Urinary bladder (tissue), 4 donors: ENCODE data around the gene KPNB1. TPM values are rescaled to one million over a fixed set of nuclear protein-coding genes. Genes with fewer than 3 reads are reported as not detected.

Source experiments
- DNase-seq: peaks from one replicate; pipeline ENCODE4 v3.0.0-alpha.2; 2015; ENCODE audit errors: extremely low spot score
- H3K27ac ChIP-seq: one replicate; pipeline ENCODE4 v1.5.1; 2013; ENCODE audit warnings: low read depth, mild to moderate bottlenecking, moderate library complexity
- H3K36me3 ChIP-seq: one replicate; pipeline ENCODE4 v1.6.1; 2013; ENCODE audit warnings: mild to moderate bottlenecking, moderate library complexity; ENCODE audit not compliant: insufficient read depth
- H3K4me1 ChIP-seq: one replicate; pipeline ENCODE4 v1.6.1; 2013; ENCODE audit warnings: mild to moderate bottlenecking, moderate library complexity; ENCODE audit not compliant: insufficient read depth
- H3K4me3 ChIP-seq: one replicate; pipeline ENCODE4 v1.5.1; 2013; ENCODE audit warnings: low read depth, low read length
- WGBS: extraction: QIAGEN DNeasy Blood & Tissue Kit; methylation state at CpG from one replicate; pipeline ENCODE4 v1.1.7; 2013; 5-methylcytosine and 5-hydroxymethylcytosine counted together
- polyA plus RNA-seq: library from polyadenylated mRNA; stranded (reverse); fragments of 200-250 nt; gene quantifications from one replicate; pipeline ENCODE4 v1.2.3, GENCODE V29; 2013
- small RNA-seq: library from RNA; depleted of rRNA; stranded (forward); fragments of <200 nt; gene quantifications from one replicate; pipeline ENCODE3, GENCODE V24; 2014
- total RNA-seq: library from RNA; depleted of rRNA; stranded (reverse); fragments of >200 nt; gene quantifications from one replicate; pipeline ENCODE4 v1.2.3, GENCODE V29; 2014
- donor health status: healthy with polysubstance abuse.
- donor health status: healthy.

KPNB1 gene
- total and polyA plus RNA-seq, 2 donors = 66.8 to 136 TPM

DNA sequence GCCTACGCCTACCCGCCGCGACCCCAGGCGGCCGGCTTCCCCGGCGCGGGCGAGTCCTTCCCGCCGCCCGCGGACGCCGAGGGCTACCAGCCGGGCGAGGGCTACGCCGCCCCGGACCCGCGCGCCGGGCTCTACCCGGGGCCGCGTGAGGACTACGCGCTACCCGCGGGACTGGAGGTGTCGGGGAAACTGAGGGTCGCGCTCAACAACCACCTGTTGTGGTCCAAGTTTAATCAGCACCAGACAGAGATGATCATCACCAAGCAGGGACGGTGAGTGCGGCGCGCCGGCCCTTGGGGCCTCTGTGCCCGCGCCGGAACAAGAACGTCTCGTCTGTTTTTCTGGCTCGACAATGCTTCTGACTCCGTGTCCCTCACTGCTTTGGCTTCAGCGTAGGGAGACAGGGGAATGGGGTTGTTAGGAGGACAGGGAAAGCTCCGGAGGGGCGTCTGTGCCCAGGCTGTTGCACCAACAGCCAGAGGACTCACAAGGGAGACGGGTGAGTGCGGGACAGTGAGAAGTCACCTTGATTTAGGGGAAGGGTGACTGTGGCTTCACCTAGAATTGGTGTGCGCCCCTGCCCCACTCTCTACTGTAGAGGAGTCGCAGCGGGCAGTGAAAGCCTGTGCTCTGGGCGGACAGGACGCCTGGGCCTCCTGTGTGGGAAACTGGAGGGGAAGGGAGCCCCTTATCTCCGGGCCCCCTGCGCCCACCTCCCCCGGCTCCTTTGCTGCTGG is 84.1 kb downstream of the KPNB1 start:
- 7% methylated on average over 60 of the region's 60 CpGs for WGBS
- Histone ChIP-seq H3K4me3 (peak overlapping the region; percentile 40), H3K4me1 (no peaks in the 10 kb centered on the region), H3K27ac (no peak overlapping the region), H3K36me3 (no peaks in the 10 kb centered on the region)
- DNase-seq = no peak

DNA sequence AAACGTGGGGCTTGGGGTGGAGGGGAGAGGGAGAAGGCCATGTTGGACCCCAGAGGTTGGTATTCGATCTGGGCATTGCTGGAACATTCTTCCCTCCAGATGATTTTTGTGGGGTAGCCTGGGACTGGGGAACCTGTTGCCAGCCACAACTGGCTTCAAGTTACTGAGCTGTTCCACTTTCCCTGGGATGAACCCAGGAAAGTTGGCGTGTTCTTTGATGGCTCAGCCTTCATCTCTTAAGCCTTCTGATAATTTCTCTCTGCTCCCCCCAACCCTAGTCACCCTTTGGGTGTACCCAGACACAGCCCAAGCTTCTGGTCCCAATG is 85.4 kb downstream of the KPNB1 start:
- 75% methylated on average over 3 of the region's 3 CpGs for WGBS
- Histone ChIP-seq H3K36me3 (no peaks in the 10 kb centered on the region), H3K4me1 (no peaks in the 10 kb centered on the region), H3K27ac (no peak overlapping the region), H3K4me3 (no peak overlapping the region)
- DNase-seq = no peak

Small RNA genes within 50 kb of the gene (small RNA-seq; reads per million reads assigned to genes)
- not detected for gene AC015674.1

Other genes starting within 250 kb of the KPNB1 start
- 202 TPM for gene NPEPPS, start 118.8 kb upstream of the KPNB1 start, total RNA-seq
- gene NPEPPS, start 118.8 kb upstream of the KPNB1 start, polyA plus RNA-seq = 53.1 TPM
- gene TBKBP1, start 44.2 kb downstream of the KPNB1 start, total RNA-seq = 5.5 TPM
- gene TBKBP1, start 44.2 kb downstream of the KPNB1 start, polyA plus RNA-seq = 19.1 TPM
- gene TBX21, start 83.3 kb downstream of the KPNB1 start, total RNA-seq = 0.11 TPM
- gene TBX21, start 83.3 kb downstream of the KPNB1 start, polyA plus RNA-seq = 0.25 TPM
- 7.8 TPM for gene OSBPL7, start 171.9 kb downstream of the KPNB1 start, total RNA-seq
- 9.6 TPM for gene OSBPL7, start 171.9 kb downstream of the KPNB1 start, polyA plus RNA-seq
- gene MRPL10, start 181.6 kb downstream of the KPNB1 start, total RNA-seq = 8.5 TPM
- 80.9 TPM for gene MRPL10, start 181.6 kb downstream of the KPNB1 start, polyA plus RNA-seq
- not detected for gene LRRC46, start 181.8 kb downstream of the KPNB1 start, total RNA-seq
- 0.30 TPM for gene LRRC46, start 181.8 kb downstream of the KPNB1 start, polyA plus RNA-seq
- gene SCRN2, start 191.4 kb downstream of the KPNB1 start, total RNA-seq = 27.4 TPM
- gene SCRN2, start 191.4 kb downstream of the KPNB1 start, polyA plus RNA-seq = 41.0 TPM
- gene SP6, start 201.2 kb downstream of the KPNB1 start, total RNA-seq = 2.2 TPM
- gene SP6, start 201.2 kb downstream of the KPNB1 start, polyA plus RNA-seq = 2.3 TPM
- gene SP2, start 246.3 kb downstream of the KPNB1 start, total RNA-seq = 1.9 TPM
- gene SP2, start 246.3 kb downstream of the KPNB1 start, polyA plus RNA-seq = 16.0 TPM